Hepatocyte (in vitro differentiated cells): ENCODE measurements around the gene CORO2B. TPM values are rescaled to one million over a fixed set of nuclear protein-coding genes. Genes with fewer than 3 reads are reported as not detected.

Experiments
- DNase-seq: peaks from one replicate; pipeline ENCODE4 v3.0.0-alpha.2; 2016; ENCODE audit warnings: low spot score
- H2AFZ ChIP-seq: fragments of 200-600 bp; sonication (generic); 2 replicates; pipeline ENCODE4 v1.6.0; 2016; ENCODE audit warnings: antibody characterized with exemption, mild to moderate bottlenecking
- H3K27ac ChIP-seq: fragments of 200-600 bp; sonication (generic); 2 replicates; pipeline ENCODE4 v1.5.1; 2016; ENCODE audit warnings: mild to moderate bottlenecking
- H3K27me3 ChIP-seq: fragments of 200-600 bp; sonication (generic); 2 replicates; pipeline ENCODE4 v1.6.1; 2016
- H3K36me3 ChIP-seq: fragments of 200-600 bp; sonication (generic); replicated peaks from 2 replicates; pipeline ENCODE4 v1.5.1; 2016; ENCODE audit warnings: low read depth; ENCODE audit not compliant: insufficient read depth
- H3K4me1 ChIP-seq: fragments of 200-600 bp; sonication (generic); 2 replicates; pipeline ENCODE4 v1.5.1; 2016; ENCODE audit warnings: mild to moderate bottlenecking, moderate library complexity; ENCODE audit not compliant: insufficient read depth
- H3K4me2 ChIP-seq: fragments of 200-600 bp; sonication (generic); 2 replicates; pipeline ENCODE4 v1.6.0; 2016
- H3K4me3 ChIP-seq: fragments of 200-600 bp; sonication (generic); 2 replicates; pipeline ENCODE4 v1.5.1; 2016; ENCODE audit warnings: mild to moderate bottlenecking
- H3K79me2 ChIP-seq: fragments of 200-600 bp; sonication (generic); 2 replicates; pipeline ENCODE4 v1.6.0; 2017; ENCODE audit warnings: mild to moderate bottlenecking
- H3K9me2 ChIP-seq: fragments of 200-600 bp; sonication (generic); replicated peaks from 2 replicates; pipeline ENCODE4 v1.6.0; 2017; ENCODE audit warnings: mild to moderate bottlenecking; ENCODE audit not compliant: insufficient read depth
- H3K9me3 ChIP-seq: fragments of 200-600 bp; sonication (generic); 2 replicates; pipeline ENCODE4 v1.5.1; 2016; ENCODE audit warnings: low read depth, mild to moderate bottlenecking
- H4K20me1 ChIP-seq: fragments of 200-600 bp; sonication (generic); 2 replicates; pipeline ENCODE4 v1.6.0; 2016; ENCODE audit warnings: mild to moderate bottlenecking; ENCODE audit not compliant: insufficient read depth, poor library complexity, severe bottlenecking
- CTCF ChIP-seq: fragments of 200-600 bp; sonication (generic); IDR thresholded peaks from 2 replicates; pipeline ENCODE4 v1.5.1; 2016; ENCODE audit warnings: antibody characterized with exemption, mild to moderate bottlenecking; ENCODE audit not compliant: poor library complexity
- EZH2 ChIP-seq: fragments of 200-600 bp; sonication (generic); IDR thresholded peaks from 2 replicates; pipeline ENCODE4 v1.6.1; 2016; ENCODE audit warnings: antibody characterized with exemption, mild to moderate bottlenecking, borderline replicate concordance
- EZH2phosphoT487 ChIP-seq: fragments of 200-600 bp; sonication (generic); IDR thresholded peaks from one replicate; pipeline ENCODE4 v1.6.1; 2018; ENCODE audit warnings: antibody characterized with exemption, mild to moderate bottlenecking, low read depth, moderate library complexity; ENCODE audit not compliant: unreplicated experiment, severe bottlenecking
- WGBS: methylation state at CpG from one replicate; pipeline ENCODE4 v1.1.6; 2016; ENCODE audit warnings: low lambda C conversion rate; ENCODE audit errors: missing lambda C conversion rate; 5-methylcytosine and 5-hydroxymethylcytosine counted together
- polyA plus RNA-seq: library from polyadenylated mRNA; unstranded; fragments of >200 nt; fragmentation: Nextera tagmentation; extraction: Ambion mirVana; gene quantifications from 2 replicates; pipeline ENCODE4 v1.2.1, GENCODE V29; 2016
- total RNA-seq: library from RNA; depleted of rRNA; stranded (reverse); fragments of >200 nt; gene quantifications from 2 replicates; pipeline ENCODE4 v1.2.3, GENCODE V29; 2014

Gene CORO2B
- total and polyA plus RNA-seq, 2 experiments from 2014 or later, result 2.9 to 5.1 TPM

DNA sequence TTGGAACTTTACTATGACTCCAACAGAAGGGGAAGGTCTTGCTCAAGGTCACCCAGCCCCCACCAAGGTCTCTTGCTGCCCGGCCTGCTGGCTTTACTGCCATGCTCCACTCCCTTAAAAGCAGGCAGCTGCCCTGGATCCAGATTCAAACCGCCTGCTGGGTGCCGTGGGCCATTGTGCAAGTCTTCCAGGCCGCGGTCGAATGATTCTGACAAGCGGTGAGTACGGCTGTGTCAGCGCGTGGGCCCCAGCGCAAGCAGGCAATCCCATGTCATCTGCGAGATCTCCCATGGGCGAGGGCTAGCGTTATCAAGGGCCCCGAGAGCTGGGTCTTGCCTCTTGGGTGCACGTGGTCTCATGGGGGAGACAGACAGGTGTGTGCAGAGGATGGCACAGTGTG lies 37.6 kb downstream of the CORO2B start:
- no peak overlapping the region for H3K27ac ChIP-seq
- no peaks in the 10 kb centered on the region for H3K27me3 ChIP-seq
- H3K4me3 ChIP-seq, result no peak overlapping the region
- H3K4me1 ChIP-seq, result no peaks in the 10 kb centered on the region
- no peak overlapping the region for H2AFZ ChIP-seq
- 96% methylated on average over 16 of the region's 16 CpGs for WGBS
- TF ChIP-seq CTCF, result no peak
- TF ChIP-seq EZH2, result no peak
- TF ChIP-seq EZH2phosphoT487, result no peak
- no peaks in the 10 kb centered on the region for H4K20me1 ChIP-seq
- no peaks in the 10 kb centered on the region for H3K79me2 ChIP-seq
- no peaks in the 10 kb centered on the region for H3K9me3 ChIP-seq
- no peak overlapping the region for H3K4me2 ChIP-seq
- no peaks in the 10 kb centered on the region for H3K9me2 ChIP-seq
- H3K36me3 ChIP-seq, result no peaks in the 10 kb centered on the region
- DNase-seq, result no peak

DNA sequence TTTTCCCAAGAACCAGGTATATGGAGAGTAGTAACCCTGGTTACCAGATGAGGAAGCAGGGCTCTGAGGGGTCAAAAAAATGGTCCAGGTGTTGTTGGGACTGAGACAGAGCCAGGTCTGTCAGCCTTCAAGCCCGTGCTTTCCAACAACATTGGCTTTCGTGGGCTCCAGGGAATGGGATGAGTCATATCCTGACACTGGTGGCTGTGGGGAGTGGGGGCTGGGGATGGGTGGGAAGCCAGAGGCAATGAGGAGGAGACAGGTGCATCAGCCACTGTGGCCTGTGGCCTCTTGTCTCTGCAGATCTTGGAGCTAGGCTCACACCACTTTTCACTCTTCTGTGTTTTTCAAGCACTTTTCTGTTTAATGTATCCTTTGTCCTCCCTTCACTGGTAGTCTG lies 38.2 kb downstream of the CORO2B start:
- no peak overlapping the region for H3K27ac ChIP-seq

GRCh38 chr15:68617777-68618176 lies 39.0 kb downstream of the CORO2B start:
- Histone ChIP-seq H2AFZ (no peak overlapping the region), H3K27me3 (no peaks in the 10 kb centered on the region), H3K9me2 (no peaks in the 10 kb centered on the region), H3K36me3 (no peaks in the 10 kb centered on the region), H3K27ac (no peak overlapping the region), H3K79me2 (no peaks in the 10 kb centered on the region), H4K20me1 (no peaks in the 10 kb centered on the region), H3K4me3 (no peak overlapping the region), H3K4me1 (no peaks in the 10 kb centered on the region), H3K4me2 (no peak overlapping the region), H3K9me3 (no peaks in the 10 kb centered on the region)
- no peak for TF ChIP-seq CTCF
- DNase-seq, result no peak
- 100% methylated on average over 1 of the region's 1 CpG for whole genome bisulfite sequencing

More for the DNA sequence above, 38.2 kb downstream of the CORO2B start:
- 45% methylated on average over 2 of the region's 2 CpGs for WGBS
- Histone ChIP-seq H2AFZ (no peak overlapping the region), H4K20me1 (no peaks in the 10 kb centered on the region), H3K4me1 (no peaks in the 10 kb centered on the region), H3K4me2 (no peak overlapping the region), H3K36me3 (no peaks in the 10 kb centered on the region), H3K9me2 (no peaks in the 10 kb centered on the region), H3K27me3 (no peaks in the 10 kb centered on the region), H3K79me2 (no peaks in the 10 kb centered on the region), H3K9me3 (no peaks in the 10 kb centered on the region), H3K4me3 (no peak overlapping the region)
- no peak for DNase-seq
- TF ChIP-seq EZH2phosphoT487 (no peak), EZH2 (no peak), CTCF (no peak)

DNA sequence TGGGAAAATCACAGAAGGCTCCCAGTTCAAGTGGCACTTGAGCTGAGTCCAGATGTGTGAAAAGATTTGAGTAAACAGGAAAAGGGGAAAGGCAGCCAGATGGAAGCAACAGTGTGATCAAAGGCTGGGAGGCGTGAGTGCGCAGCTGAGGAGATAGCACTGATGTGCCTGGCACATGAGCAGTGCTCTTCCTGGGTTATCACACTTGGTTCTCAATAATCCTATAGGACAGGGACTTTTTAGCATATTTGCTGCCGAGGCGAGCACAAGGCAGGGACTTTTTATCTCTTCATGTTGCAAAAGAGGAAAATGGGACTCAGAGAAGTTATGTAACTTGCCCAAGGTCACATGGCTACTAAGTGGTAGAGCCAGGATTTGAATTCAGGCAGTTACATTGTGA lies 39.6 kb downstream of the CORO2B start:
- DNase-seq, result no peak
- Histone ChIP-seq H3K27ac (no peak overlapping the region), H3K9me2 (no peaks in the 10 kb centered on the region), H3K4me2 (no peak overlapping the region), H4K20me1 (no peaks in the 10 kb centered on the region), H2AFZ (no peak overlapping the region), H3K27me3 (no peaks in the 10 kb centered on the region), H3K79me2 (no peaks in the 10 kb centered on the region), H3K36me3 (no peaks in the 10 kb centered on the region), H3K4me3 (no peak overlapping the region), H3K9me3 (no peaks in the 10 kb centered on the region), H3K4me1 (no peaks in the 10 kb centered on the region)
- 74% methylated on average over 4 of the region's 4 CpGs for WGBS
- no peak for TF ChIP-seq CTCF
